HUES48 (cell line): ENCODE measurements around the gene PCBP3.

Experiments used
- H3K27ac ChIP-seq: one replicate; pipeline ENCODE4 v1.7.0; 2013; ENCODE audit warnings: low read depth, low read length, inconsistent platforms
- H3K27me3 ChIP-seq: 2 replicates; pipeline ENCODE4 v1.6.1; 2013; ENCODE audit warnings: mild to moderate bottlenecking, low read length; ENCODE audit not compliant: control insufficient read depth, insufficient read depth
- H3K36me3 ChIP-seq: 2 replicates; pipeline ENCODE4 v1.6.1; 2013; ENCODE audit warnings: low read length; ENCODE audit not compliant: control insufficient read depth, insufficient read depth
- H3K4me1 ChIP-seq: 2 replicates; pipeline ENCODE4 v1.6.1; 2013; ENCODE audit warnings: mild to moderate bottlenecking, low read length; ENCODE audit not compliant: control insufficient read depth, insufficient read depth
- H3K4me3 ChIP-seq: 2 replicates; pipeline ENCODE4 v1.5.1; 2013; ENCODE audit warnings: mild to moderate bottlenecking, low read depth, low read length
- H3K9ac ChIP-seq: 2 replicates; pipeline ENCODE4 v1.6.1; 2013; ENCODE audit warnings: mild to moderate bottlenecking, low read depth, low read length, moderate library complexity
- H3K9me3 ChIP-seq: 2 replicates; pipeline ENCODE4 v1.6.1; 2013; ENCODE audit warnings: low read length; ENCODE audit not compliant: control insufficient read depth, insufficient read depth

Gene PCBP3

DNA sequence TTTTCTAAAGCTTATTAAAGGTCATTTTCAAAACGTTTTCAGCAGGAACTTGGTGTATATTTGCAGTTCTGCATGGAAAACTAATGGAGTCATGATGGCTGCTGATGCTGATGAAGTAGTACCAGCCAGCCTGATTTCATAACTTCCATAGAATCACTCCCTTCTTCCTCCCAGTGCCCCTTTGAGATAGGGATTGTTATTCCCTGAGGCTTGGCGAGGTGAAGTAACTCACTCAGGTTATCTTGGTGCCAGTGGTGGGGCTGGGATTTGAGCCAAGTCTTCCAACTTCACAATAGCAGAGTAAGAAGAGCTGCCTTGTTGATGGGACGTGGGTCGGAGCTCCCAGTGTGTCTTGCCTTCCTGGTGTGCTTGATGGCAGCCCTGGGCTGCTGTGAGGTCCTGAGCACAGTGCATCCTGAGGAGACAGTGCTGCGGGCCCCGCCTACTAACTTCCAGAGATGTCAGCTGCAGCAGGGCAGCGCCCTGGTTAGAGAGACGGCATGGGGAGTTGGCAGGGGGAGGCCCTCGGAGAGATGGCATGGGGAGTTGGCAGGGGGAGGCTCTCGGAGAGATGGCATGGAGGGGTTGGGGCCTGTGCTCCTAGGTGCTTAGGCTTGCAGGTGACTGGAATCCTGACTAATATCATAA is 92.6 kb downstream of the PCBP3 start:
- Histone ChIP-seq H3K9ac (no peak overlapping the region), H3K4me3 (no peak overlapping the region), H3K9me3 (no peaks in the 10 kb centered on the region), H3K36me3 (no peaks in the 10 kb centered on the region), H3K27me3 (no peaks in the 10 kb centered on the region), H3K4me1 (no peaks in the 10 kb centered on the region), H3K27ac (no peak overlapping the region)

DNA sequence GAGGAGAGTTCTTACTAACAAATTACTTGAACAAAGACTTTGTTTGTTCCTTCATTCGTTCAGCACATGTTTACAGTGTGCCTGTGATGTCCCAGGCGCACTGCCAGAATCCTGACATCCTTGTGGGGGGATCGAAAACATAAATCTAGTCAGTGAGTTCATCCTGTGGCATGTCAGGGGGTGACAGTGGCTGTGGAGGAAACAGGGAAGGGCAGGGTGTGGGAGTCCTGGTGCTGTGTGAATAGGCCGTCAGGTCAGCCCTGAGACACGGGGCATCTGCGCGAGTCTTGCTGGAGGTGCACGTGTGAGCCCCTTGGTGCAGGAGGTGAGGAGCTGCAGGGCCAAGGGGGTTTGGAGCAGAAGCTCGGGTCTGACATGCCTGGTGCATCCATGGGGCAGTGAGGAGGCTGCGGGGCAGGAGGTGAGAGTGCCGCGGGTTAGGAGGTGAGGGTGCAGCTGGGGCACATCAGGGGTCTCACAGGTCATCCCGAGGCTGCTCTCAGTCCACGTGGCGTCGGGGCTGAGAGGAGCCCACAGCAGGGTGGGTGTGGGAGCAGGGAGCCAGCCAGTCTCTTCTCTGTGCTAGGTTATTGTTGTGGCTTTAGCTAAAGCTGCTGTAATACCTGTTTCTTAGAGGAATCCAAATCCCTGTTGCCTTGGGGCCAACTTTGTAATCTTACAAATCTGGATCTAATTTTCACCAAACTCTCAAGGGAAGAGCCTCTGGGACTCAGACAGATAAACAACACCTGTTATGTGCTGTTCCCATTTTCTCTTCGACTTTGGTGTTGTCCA is 93.4 kb downstream of the PCBP3 start:
- Histone ChIP-seq H3K27ac (no peak overlapping the region), H3K36me3 (no peaks in the 10 kb centered on the region), H3K4me3 (no peak overlapping the region), H3K27me3 (no peaks in the 10 kb centered on the region), H3K4me1 (no peaks in the 10 kb centered on the region), H3K9me3 (no peaks in the 10 kb centered on the region), H3K9ac (no peak overlapping the region)

DNA sequence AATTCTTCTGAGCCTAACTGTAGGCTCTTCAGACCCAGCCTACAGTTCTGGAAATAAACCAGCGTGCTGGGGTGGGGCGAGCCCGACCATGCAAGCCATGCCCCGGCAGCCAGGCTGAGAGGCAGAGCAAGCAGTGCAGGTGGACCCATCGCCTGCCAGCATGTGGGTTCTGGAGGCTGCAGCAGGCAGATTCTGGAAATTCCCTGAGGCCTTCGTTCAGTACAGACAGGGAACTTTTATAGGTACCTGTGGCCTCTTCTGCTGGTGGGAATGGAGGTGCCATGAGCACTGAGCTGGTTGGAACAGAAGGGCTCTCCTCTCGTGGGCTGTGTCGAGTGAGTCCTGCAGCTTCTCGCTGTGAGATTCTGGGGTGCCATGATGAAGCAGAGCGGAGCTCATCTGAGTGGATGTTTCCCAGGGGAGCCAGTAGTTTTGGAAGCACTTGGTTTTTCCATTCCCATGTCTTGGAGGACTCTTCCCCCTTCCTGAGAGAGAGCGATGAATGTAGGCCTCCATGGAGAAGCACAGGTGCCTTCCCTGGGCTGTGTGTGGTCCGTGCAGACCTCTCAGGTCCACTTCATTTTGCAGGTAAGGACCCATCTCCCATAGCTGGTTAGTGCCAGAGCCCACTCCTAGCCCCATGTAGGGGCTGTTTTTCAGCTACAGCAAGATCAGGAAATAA is 94.1 kb downstream of the PCBP3 start:
- H3K9ac ChIP-seq, result no peak overlapping the region
- no peak overlapping the region for H3K27ac ChIP-seq

DNA sequence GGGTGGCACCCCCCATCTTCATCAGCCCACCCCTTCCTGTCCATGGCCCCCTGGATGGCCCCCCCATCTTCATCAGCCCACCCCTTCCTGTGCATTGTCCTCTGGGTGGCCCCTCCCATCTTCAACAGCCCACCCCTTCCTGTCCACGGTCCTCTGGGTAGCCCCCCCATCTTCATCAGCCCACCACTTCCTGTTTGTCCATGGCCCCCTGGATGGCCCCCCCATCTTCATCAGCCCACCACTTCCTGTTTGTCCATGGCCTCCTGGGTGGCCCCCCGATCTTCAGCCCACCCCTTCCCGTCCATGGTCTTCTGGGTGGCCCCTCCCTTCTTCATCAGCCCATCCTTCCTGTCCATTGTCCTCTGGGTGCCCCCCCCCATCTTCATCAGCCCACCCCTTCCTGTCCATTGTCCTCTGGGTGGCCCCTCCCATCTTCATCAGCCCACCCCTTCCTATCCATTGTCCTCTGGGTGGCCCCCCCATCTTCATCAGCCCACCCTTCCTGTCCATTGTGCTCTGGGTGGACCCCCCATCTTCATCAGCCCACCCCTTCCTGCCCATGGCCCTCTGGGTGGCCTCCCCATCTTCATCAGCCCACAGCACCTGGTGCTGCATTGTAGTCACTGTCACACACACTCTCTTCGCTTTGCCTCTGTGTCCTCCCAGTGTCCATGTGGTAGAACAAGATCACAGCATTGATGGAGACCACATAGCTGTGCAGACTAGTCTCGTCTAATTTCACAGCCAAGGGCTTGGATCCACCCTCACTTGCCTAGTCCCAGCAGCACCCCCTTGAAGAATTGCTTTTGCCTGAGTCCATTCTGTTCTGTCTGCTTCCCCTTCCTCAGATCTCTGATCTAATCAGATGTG is 95.9 kb downstream of the PCBP3 start:
- Histone ChIP-seq H3K9ac (no peak overlapping the region), H3K27ac (no peak overlapping the region), H3K4me1 (no peaks in the 10 kb centered on the region), H3K27me3 (no peaks in the 10 kb centered on the region), H3K9me3 (no peaks in the 10 kb centered on the region), H3K36me3 (no peaks in the 10 kb centered on the region), H3K4me3 (no peak overlapping the region)

More for the DNA sequence above, 94.1 kb downstream of the PCBP3 start:
- no peaks in the 10 kb centered on the region for H3K36me3 ChIP-seq
- H3K9me3 ChIP-seq, result no peaks in the 10 kb centered on the region
- no peak overlapping the region for H3K4me3 ChIP-seq
- no peaks in the 10 kb centered on the region for H3K4me1 ChIP-seq
- H3K27me3 ChIP-seq, result no peaks in the 10 kb centered on the region

DNA sequence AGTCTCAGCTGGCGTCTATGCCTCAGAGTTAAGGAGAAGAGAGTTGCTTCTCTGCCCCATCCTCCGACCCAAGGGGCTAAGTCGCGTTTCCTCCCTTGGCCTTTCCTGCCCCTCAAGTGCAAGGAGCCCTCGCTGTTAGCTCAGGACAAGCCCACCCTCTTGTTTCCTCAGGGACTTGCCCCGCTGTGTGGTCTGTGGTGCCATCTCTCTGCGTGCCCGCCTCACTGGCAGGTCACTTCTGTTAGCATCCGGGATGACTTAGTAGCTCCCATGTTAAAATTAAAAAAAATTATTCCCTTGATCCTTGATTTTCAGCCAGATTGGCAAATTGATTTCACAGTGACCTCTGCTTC is 96.5 kb downstream of the PCBP3 start:
- Histone ChIP-seq H3K27me3 (no peaks in the 10 kb centered on the region), H3K36me3 (no peaks in the 10 kb centered on the region), H3K4me1 (no peaks in the 10 kb centered on the region), H3K9me3 (no peaks in the 10 kb centered on the region), H3K9ac (no peak overlapping the region), H3K4me3 (no peak overlapping the region), H3K27ac (no peak overlapping the region)

DNA sequence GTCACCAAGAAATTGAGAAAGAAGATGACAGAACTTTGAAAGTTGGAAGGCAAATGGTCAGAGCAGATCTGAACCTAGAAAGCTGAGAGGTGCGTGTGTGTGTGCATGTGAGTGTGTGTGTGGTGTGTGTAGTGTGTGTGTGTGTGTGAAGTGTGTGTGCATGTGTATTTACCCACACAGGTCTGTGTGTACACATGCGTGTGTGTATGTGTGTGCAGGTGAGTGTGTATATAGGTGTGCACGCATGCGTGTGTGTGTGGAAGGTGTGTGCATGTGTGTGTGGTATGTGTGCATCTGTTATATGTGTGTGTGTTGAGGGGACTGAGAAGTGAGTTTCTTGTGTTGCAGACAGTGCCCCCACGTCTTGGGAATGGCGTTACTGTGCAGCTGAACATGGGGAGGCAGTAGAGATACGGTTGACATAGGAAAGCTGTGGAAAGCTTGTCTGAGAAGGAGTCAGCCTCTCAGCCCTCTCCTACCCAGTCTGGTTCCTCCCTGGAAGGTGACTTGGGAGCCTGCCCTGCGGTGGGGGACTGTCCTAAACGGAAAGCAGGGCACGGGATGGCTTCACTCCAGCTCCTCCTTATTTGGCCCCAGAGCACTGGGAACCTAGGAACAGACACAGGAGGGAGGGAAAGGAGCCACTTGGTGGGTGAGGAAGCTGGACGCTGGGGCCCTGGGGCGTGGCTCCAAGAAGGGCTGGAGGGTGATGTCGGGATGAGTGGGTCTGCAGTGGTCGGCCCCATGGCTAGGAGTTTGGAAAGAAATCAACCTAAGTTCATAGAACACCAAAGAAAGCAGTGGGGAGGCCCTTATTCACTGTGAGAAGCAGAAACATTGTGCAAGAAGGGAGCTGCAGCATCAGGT is 97.2 kb downstream of the PCBP3 start:
- H3K27ac ChIP-seq, result no peak overlapping the region
- H3K36me3 ChIP-seq, result no peaks in the 10 kb centered on the region
- no peak overlapping the region for H3K9ac ChIP-seq
- H3K4me3 ChIP-seq, result no peak overlapping the region
- H3K27me3 ChIP-seq, result no peaks in the 10 kb centered on the region
- no peaks in the 10 kb centered on the region for H3K4me1 ChIP-seq
- H3K9me3 ChIP-seq, result no peaks in the 10 kb centered on the region

DNA sequence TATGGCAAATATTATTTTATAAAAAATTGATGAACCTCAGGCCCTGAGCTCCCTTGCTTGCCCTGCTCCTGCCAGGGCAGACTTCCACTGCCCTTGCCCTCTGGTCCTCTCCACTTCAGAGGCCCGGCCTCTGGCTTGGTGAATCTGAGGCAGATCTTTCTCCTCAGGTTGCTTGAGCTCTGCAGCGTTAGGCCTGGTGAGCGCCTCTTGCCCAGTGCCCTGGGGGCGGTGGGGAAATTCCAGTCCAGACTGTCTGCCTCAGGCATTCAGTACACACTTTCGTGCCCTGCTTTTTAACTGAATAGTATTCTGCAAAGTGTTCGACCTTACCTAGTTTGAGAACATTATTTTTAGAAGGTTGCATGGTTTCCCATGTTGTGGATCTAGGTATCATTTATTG is 98.2 kb downstream of the PCBP3 start:
- H3K9me3 ChIP-seq, result no peaks in the 10 kb centered on the region
- H3K4me1 ChIP-seq, result no peaks in the 10 kb centered on the region
- no peaks in the 10 kb centered on the region for H3K27me3 ChIP-seq
- H3K4me3 ChIP-seq, result no peak overlapping the region
- no peaks in the 10 kb centered on the region for H3K36me3 ChIP-seq
- H3K27ac ChIP-seq, result no peak overlapping the region
- H3K9ac ChIP-seq, result no peak overlapping the region

DNA sequence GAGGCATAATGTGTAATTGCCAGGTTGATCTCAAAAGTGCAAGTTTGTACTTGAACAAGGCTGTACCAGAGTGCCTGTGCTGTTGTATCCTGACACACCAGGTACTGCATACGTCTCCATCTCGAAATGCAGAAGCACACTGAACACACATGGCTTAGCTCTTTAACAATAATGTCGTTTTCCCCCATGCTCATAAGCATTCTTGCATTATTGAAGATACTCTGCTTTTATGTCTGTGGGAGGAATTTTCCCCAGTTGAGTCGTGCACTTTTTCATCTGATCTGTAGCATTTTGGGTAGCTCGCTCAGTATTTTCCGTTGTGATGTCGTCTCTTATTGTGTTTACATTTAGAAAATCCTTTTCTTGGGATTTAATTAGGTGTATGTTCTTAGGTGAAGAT is 98.7 kb downstream of the PCBP3 start:
- Histone ChIP-seq H3K27me3 (no peaks in the 10 kb centered on the region), H3K9me3 (no peaks in the 10 kb centered on the region), H3K9ac (no peak overlapping the region), H3K4me1 (no peaks in the 10 kb centered on the region), H3K36me3 (no peaks in the 10 kb centered on the region), H3K27ac (no peak overlapping the region), H3K4me3 (no peak overlapping the region)

DNA sequence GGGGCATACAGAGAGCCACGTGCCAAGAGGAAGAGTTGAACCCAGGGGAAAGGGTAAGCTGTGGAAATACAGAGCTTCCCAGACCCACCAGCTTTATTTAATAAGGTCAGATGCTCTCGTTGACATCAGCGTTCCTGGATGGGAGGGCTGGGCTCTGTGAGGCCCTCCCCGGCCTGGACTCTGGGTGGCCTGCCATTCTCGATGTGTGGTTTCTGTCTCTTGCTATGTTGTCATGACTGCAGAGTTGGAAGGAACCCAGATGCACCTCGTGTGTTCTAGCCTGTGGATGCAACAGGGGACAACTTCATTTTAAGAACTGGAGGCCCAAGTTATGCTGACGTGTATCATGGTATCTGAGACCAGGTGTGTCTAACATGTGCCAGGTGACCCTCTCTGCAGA is 101.7 kb downstream of the PCBP3 start:
- Histone ChIP-seq H3K9ac (no peak overlapping the region), H3K4me1 (0 out of 2 replicates have a peak, but pooled peaks cover 8% of the 10 kb centered on the region), H3K36me3 (no peaks in the 10 kb centered on the region), H3K9me3 (no peaks in the 10 kb centered on the region), H3K4me3 (no peak overlapping the region), H3K27me3 (no peaks in the 10 kb centered on the region), H3K27ac (no peak overlapping the region)

DNA sequence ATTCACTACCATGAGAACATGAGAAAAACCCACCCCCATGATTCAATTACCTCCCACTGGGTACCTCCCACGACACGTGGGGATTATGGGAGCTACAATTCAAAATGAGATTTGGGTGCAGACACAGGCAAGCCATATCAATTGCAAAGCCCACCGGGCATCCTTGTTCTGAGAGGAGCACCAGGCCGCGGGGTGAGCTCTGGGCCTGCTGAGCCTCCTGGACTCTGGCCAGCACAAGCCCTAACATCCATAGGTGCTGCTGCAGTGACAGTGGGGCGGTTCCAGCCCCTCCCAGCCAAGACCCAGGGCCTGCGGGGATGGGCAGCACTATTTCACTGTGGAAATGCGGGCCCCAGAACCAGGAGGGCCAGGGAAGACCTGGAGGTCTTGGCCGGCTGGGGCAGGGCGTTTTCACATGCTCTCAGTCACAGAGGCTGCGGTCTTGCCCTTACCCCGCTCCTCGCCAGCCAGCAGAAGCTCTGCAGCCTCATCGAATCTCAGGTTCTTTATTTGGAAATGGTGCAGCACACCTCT is 103.8 kb downstream of the PCBP3 start:
- Histone ChIP-seq H3K9me3 (no peaks in the 10 kb centered on the region), H3K9ac (no peak overlapping the region), H3K4me3 (no peak overlapping the region), H3K27ac (no peak overlapping the region), H3K36me3 (0 out of 2 replicates have a peak, but pooled peaks cover 3% of the 10 kb centered on the region), H3K4me1 (0 out of 2 replicates have a peak, but pooled peaks cover 8% of the 10 kb centered on the region), H3K27me3 (no peaks in the 10 kb centered on the region)
